ENCODE data around the gene GCNT3.

DNA sequence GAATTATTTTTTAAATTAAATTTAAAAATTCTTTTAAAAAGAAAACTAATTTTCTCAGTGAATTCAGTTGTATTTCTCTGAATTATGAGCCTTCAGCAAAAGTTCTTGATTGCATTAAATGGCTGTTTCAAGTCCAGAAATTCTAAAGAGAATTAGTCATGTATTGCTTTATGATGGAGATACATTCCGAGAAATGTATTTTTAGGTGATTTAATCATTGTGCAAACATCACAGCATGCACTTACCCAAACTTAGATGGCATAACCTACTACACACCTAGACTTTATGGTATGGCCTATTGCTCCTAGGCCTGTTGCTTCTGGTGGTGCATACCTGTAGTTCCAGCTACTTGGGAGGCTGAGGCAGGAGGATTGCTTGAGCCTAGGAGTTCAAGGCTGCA is 44.3 kb upstream of the GCNT3 start:
- TF ChIP-seq POLR2A (IDR thresholded peaks at IDR 0.05), result no peak
- TF ChIP-seq, protein P1, sequence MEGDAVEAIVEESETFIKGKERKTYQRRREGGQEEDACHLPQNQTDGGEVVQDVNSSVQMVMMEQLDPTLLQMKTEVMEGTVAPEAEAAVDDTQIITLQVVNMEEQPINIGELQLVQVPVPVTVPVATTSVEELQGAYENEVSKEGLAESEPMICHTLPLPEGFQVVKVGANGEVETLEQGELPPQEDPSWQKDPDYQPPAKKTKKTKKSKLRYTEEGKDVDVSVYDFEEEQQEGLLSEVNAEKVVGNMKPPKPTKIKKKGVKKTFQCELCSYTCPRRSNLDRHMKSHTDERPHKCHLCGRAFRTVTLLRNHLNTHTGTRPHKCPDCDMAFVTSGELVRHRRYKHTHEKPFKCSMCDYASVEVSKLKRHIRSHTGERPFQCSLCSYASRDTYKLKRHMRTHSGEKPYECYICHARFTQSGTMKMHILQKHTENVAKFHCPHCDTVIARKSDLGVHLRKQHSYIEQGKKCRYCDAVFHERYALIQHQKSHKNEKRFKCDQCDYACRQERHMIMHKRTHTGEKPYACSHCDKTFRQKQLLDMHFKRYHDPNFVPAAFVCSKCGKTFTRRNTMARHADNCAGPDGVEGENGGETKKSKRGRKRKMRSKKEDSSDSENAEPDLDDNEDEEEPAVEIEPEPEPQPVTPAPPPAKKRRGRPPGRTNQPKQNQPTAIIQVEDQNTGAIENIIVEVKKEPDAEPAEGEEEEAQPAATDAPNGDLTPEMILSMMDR (IDR thresholded peaks at IDR 0.05), result no peak
- TF ChIP-seq POLR2AphosphoS5 (IDR thresholded peaks at IDR 0.05), result no peak
- no peak for TF ChIP-seq EP300 (IDR thresholded peaks at IDR 0.05)

Measured in gastroesophageal sphincter (tissue), 3 donors.